GM18873 (cell line): ENCODE measurements around the gene CDK13.
"Not testable (repeated sequence)": the region's sequence is repeated elsewhere in the genome, so short reads cannot be mapped to it uniquely, and the experiment has no call there.

ENCODE experiments used
- ATAC-seq: cut with Tn5 transposase; IDR thresholded peaks from one replicate; pipeline ENCODE4 v1.9.1; 2021; ENCODE audit warnings: mild to moderate bottlenecking, moderate library complexity, moderate number of reproducible peaks; ENCODE audit not compliant: unreplicated experiment, low FRiP score

Gene CDK13

DNA sequence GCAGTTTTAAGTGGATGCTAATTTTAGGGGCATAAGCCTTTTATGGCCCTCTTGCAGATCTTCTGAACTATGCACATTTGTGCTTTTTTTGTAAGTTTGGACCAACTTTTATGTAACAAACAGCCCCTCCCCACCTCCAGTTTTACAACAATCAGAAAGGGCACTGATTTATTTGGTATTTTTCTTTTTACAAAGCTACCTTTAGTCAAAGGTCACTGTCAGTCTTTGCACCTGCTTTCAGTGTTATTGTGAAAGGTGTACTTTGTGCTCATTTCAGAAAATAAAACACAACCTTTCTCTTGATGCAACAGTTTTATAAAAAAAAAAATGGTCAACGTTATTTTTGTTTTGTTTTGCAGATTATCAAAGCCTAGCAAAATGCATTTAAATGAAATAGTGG lies 145.2 kb downstream of the CDK13 start:
- ATAC-seq, result no peak

DNA sequence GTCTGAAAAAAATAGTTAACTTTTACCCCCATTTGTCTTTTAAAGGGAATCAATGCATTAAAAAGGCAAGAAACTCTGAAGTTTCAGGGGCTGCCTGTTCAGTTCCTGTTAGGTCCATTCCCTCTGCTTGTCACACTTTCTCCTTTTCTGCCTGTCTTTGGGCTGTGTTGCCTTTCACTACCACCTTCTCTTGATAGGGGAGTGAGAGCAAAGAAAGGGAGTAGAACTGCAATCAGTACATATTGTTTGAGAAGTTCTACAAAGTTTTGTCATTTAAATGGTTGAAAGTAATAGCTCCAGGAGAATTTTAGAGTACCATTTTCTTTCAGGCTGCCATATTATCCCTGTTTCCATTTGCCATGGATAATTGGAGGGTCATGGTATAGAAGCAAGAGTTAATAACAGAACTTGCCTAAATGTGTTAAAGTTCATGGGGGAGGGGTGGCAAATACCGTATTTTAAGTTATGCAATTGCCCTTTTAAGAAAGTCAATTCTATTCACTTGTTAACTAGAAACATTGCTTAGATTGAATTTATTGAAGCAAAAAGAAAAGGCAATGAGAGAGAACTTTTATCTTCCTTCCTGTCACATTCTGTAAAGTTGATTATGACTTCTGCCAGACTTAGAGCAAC lies 145.8 kb downstream of the CDK13 start:
- ATAC-seq, result no peak

DNA sequence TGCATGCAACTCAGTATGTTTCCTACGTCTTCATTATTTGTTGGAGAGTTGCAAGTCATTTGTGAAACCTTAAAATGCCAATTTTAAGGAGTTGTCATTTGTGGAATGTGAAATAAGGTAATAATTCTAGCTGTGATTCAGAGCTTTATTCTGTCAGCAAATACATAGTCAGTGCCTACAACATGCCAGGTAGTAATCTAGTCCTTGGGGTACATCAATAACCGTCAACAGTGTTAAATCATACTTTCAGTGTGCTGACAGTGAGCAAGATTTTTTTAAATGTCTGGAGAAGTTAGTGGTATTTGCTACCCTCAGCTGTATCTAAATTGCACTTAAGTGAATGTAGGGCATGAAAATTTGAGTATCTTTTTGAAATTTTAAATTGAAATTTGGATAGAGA lies 147.7 kb downstream of the CDK13 start:
- no peak for ATAC-seq

DNA sequence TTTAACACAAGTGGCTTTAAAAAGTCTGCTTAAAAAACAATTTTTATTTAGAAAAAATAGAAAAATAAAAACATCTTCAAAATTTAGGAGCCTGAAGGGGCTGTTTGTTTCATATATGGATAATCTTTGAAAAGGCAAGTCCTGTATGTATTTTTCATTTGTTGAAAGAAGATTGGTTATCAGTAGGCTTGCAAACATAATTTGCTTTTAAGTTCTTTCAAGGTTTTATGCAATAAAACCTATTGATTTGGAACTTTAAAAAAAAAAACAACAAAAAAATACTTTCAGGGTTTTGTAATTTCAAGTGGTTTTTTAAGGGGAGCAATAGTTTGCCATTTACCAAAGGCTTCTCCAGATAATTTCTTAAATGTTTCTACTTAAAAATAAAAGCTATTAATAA lies 148.8 kb downstream of the CDK13 start:
- ATAC-seq, result no peak

DNA sequence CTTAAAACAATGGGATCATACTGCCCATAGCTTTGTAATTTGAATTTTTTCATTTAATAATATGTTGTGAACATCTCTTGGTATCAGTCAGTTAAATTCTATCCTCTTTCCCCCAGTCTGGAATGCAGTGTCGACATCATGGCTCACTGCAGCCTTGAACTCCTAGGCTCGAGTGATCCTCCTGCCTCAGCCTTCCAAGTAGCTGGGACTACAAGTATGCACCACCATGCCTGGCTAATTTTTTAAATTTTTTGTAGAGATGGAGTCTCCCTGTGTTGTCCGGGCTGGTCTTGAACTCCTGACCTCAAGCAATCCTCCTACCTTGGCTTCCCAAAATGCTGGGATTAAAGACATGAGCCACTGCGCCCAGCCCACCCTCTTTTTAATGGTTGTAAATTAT lies 149.8 kb downstream of the CDK13 start:
- no peak for ATAC-seq

DNA sequence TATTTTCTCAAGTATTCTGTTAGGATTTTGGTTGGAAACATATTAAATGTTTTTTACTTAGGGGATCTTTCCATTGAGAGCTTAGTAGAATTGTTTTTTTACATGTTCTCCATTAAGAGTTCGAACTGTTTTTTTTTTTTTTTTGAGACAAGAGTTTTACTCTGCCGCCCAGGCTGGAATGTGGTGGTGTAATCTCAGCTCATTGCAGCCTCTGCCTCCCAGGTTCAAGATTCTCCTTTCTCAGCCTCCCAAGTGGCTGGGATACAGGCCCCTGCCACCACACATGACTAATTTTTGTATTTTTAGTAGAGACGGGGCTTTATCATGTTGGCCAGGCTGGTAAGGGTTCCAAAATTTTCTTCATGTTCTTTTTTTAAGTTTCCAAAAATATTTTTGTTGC lies 151.1 kb downstream of the CDK13 start:
- ATAC-seq, result no peak

DNA sequence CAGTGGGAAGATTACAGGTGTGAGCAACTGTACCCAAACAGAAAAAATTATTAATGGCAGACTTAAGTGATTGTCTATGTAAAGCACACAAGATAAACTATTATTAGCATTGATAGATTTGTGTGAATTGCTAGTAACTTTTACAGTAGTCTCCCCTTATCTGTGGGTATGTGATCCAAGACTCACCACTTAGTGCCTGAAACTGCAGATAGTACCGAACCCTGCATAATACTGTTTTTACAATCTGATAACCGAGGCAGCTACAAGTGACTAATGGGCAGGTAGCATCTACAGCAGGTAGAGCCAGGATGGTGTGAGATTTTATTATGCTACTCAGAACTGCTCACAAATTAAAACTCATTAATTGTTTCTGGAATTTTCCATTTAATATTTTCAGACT lies 152.8 kb downstream of the CDK13 start:
- no peak for ATAC-seq

DNA sequence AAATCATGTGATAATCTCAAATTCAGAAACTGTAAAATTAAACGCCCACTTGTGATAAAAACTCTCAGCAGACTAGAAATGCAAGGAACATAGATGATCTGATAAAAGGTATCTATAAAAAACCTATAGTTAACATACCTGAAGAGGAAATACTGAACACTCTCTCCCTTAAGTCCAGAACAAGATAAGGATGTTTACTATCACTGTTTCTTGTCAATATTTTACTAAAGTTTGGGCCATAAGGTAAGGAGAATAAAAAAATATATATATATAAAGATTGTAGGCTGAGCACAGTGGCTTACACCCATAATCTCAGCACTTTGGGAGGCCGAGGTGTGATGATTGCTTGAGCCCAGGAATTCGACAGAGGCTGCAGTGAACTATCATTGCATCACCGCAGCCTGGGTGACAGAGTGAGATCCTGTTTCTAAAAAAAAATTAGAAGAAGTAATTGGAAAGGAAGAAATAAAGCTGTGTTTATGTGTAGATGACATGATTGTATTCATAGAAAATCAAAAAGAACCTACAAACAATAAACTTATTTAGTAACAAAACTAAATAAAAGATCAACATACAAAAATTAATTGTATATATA lies 155.9 kb downstream of the CDK13 start:
- no peak for ATAC-seq

DNA sequence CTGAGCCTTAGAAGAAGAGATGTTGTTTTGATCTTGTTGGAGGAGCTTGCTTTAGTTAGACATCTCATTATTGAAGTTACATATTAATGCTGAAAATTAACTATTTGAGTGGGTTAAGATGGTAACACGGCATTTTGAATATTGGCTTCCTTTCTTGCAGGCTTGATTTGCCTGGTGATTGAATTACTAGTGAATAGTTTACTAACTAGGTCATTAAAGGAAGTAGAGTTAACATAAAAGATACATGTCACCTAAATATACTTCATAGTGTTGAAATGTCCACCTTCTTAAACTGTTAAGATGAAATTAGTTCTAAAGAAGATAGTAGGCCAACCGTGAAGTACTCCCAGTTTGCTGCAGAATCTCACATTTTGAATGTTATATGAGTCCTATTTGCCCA lies 165.9 kb downstream of the CDK13 start:
- no peak for ATAC-seq

DNA sequence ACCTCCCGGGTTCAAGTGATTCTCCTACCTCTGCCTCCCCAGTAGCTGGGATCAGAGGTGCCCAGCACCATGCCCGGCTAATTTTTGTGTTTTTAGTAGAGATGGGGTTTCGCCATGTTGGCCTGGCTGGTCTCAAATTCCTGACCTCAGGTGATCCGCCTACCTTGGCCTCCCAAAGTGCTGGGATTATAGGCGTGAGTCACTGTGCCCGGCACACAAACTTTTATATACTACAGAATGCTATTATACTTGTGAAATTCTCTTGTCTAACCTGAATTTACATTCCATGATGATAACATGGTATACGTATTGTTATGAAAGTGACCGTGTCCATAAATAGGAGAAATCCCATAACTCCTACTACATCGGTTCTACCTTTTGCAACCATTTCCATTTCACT lies 167.1 kb downstream of the CDK13 start:
- ATAC-seq, result not testable (repeated sequence)

DNA sequence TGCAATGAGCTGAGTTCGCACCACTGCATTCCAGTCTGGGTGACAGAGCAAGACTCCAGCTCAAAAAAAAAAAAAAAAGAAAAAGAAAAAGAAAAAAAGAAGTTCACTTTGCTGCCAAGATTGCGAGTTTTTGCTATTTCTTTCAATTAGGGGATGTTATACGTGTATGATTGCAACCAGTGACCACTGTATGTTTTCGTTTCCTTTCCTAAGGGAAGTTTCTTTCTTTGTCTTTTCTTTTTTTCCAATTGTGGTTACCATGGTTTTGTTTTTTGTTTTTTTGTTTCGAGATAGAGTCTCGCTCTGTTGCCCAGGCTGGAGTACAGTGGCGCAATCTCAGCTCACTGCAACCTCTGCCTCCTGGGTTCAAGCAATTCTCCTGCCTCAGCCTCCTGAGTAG lies 168.1 kb downstream of the CDK13 start:
- ATAC-seq, result not testable (repeated sequence)

DNA sequence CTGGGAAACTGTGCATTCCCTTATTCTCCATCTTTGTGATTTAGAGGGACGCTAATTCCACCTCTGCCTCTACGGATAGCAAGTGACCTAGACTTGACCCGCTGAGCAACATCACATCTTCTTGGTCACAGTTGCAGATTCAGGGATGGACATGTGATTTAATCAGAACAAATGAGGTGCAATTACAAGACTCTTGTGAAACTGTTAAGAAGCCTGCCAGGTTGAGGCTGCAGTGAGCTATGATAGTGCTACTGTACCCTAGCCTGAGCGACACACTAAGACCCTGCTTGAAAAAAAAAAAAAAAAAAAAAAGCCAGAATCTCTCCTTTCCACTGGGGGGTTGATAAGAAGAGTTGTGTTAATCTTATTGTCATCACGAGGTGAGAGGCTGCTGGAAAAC lies 170.0 kb downstream of the CDK13 start:
- ATAC-seq, result no peak

DNA sequence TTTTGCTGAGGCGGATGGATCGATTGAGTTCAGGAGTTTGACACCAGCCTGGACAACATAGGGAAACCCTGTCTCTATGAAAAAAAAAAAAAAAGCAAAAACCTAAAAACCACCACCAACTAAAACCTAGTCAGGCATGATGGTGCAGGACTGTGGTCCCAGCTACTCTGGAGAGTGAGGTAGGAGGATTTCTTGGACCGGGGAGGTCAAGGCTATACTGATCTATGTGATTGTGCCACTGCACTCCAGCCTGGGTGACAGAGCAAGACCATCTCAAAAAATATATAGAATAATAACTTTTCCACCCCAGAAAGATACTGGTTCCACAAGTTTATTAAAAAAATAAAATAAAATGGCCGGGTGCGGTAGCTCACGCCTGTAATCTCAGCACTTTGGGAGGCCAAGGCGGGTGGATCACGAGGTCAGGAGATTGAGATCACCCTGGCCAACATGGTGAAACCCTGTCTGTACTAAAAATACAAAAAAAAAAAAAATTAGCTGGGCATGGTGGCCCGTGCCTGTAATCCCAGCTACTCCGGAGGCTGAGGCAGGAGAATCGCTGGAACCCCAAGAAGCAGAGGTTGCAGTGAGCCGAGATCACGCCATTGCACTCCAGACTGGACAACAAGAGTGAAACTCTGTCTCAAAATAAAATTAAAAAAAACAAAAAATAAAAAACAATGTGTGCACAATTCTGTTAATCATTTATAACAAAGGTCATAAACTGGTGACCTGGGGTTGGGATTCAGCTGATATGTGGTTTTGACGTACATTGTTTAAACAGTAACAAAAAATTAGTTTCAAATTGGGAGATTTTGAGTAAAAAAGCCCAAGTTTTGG lies 172.3 kb downstream of the CDK13 start:
- ATAC-seq, result not testable (repeated sequence)

DNA sequence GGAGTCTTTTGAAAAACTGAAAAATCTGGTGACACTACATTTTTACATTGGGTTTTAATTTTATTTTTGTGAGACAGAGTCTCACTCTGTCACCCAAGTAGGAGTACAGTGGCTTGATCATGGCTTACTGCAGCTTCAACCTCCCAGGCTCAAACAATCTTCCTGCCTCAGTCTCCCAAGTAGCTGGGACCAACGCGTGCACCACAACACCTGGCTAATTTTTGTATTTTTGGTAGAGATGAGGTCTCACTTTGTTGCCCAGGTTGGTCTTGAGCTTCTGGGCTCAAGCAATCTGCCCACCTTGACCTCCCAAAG lies 172.8 kb downstream of the CDK13 start:
- no peak for ATAC-seq

DNA sequence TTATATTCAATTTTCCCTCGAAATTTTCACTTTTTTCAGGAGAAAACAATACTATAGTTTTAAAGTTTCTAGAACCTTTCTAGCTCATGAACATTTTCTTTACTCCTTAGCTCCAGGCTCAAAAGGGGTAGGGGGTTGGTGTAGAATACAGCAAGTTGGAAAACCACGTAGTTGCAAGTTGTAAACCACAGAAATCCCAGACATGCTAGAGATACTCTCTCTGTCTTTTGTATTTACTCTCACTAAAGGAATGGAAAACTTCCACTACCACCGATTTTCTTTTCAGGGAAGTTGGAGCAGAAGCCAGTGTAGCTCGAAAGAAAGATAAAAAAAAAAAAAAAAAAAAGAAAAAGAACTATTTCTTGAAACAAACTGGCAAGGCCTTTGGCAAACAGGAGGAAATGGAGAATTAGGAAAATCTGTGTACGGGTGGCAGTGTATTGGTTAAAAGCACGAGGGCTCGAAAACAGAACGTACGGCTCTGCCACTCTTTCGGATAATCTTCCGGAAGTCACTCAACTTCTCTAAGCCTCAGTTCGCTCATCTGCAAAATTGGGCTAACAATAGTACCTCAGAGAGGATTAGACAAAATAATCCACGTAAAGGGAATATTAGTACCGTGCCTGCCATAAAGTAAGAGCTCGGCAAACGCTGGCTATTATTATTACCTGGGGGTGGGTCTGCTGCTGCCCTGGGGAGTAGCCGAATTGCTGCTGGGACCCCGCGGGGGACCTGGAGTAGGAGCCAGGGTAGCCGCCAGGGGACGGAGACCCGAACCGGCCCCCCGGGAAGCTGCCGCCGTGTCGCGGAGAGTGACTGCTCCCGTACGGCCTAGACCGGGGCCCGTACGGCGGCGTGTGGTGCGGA lies 183.7 kb downstream of the CDK13 start:
- no peak for ATAC-seq

DNA sequence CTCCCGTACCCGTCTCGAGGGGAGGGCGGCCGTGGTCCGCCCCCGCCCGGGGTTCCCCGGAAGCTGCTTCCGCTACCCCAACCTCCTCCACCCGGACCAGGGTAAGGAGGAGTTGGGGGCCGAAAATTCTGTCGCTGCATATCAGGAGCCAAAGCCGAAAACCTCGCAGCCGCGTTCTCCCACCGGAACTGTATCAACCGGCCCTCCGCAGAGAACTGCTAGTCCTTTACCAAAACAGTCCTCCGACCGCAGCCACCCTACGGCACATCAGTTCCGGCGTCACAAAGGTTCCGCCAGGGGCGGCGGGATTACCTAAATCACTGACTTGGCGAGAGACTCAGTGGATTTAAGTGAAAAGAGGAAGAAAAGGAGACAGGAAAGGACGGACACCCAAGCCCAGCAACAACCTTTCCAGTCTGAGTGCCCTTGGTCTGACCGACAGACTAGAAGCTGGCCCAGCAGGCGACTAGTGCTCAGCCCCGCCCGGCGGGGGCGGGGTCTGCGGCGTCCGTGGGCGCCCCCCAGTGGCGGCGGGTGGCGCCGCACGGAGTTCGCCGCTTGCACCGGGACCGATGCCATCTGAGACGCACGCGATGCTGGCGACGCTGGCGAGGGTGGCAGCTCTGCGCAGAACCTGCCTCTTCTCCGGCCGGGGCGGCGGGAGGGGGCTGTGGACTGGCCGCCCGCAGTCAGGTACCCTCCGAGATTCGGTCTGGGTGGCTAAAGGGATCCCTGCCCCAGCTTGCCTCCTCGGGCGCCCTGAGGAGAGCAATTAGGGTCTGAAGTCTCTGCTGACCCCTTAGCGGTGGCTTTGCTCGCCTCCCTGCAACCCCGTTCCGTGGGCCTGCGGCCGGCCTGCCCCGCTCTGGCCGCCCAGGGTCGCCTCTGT lies 184.6 kb downstream of the CDK13 start, which contains the start of the genes MPLKIP and SUGCT:
TSS of gene MPLKIP (minus strand) at position 195 of the 889 bp plus-strand sequence. CDS start at position 140, 55 bp downstream.
TSS of gene SUGCT (plus strand) at position 578 of the 889 bp plus-strand sequence.
- peak; percentile 91 for ATAC-seq

DNA sequence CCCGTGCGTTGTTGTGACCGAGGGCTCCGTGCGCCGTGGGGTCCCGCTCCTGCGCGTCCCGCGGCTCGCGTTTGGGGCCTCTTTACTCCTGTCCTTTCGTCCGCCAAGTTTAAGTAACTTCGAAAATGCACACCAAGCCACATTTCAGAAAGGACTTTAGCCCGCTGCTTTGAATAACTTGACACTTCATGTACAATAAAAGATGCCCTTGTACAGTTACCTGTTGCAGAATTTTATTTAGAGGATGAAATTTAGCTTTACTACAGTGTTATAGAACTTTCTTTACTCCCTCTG lies 185.2 kb downstream of the CDK13 start:
- ATAC-seq, result no peak

DNA sequence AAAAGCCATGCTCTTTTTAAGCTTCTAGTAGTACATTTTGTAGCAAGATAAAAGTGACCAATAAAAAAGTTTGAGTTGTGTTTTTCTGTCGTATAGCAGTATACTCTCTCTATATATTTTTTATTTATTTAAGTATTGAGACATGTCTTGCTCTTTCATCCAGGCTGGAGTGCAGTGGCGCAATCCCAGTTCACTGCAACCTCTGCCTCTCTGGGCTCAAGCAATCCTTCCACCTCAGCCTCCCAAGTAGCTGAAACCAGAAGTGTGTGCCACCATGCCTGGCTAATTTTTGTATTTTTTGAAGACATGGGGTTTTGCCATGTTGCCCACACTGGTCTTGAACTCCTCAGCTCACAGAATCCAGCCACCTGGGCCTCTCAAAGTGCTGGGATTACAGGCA lies 187.5 kb downstream of the CDK13 start:
- no peak for ATAC-seq

DNA sequence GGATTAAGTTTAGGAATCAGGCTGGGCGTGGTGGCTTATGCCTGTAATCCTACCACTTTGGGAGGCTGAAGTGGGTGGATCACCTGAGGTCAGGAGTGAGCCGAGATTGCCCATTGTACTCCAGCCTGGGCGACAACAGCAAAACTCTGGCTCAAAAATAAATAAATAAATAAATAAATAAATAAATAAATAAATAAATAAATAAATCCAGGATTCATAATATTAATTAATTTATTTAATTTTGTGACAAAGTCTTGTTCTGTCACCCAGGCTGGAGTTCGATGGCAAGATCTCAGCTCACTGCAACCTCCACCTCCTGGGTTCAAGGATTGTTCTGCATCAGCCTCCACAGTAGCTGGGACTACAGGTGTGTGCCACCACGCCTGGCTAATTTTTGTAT lies 188.9 kb downstream of the CDK13 start:
- no peak for ATAC-seq

DNA sequence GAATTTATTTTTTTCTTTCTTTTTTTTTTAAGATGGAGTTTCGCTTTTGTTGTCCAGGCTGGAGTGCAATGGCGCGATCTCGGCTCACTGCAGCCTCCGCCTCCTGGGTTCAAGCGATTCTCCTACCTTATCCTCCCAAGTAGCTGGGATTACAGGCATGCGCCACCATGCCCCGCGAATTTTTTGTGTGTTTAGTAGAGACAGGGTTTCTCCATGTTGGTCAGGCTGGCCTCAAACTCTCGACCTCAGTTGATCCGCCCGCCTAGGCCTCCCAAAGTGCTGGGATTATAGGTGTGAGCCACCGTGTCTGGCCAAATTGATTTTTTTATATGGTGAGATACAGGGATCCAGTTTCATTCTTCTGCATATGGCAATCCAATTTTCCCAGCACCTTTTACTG lies 189.8 kb downstream of the CDK13 start:
- ATAC-seq, result not testable (repeated sequence)
